Heart left ventricle (tissue), 13 donors: Measurements from ENCODE around the gene MINDY4.

Experiments used
- CTCF ChIP-seq, 12 donors: fragments of 200-600 bp; sonication (generic) in 4 of 12; IDR thresholded peaks; one replicate each; pipeline versions ENCODE4 v1.5.0 to v1.8.0; 2018 to 2022; ENCODE audit warnings: antibody characterized with exemption in 12 of 12, mild to moderate bottlenecking in 5 of 12
- POLR2A ChIP-seq, 2 donors: fragments of 450-650 bp; IDR thresholded peaks; one replicate each; pipeline ENCODE4 v1.6.1; 2017; ENCODE audit warnings: antibody characterized with exemption in 2 of 2, mild to moderate bottlenecking in 2 of 2, moderate library complexity in 2 of 2
- donor health status: ischemic (EF 13 %, LVEDD 7.1; RV severe dilation, severe dysfunction).
- donor health status: DM: no; HTN: yes; CAD: no.
- donor health status: DM: no; HTN: no; CAD: no.
- donor health status: ischemic (EF 25% LVEDD 6.9; RV normal size, moderate dysfunction).
- donor health status: ischemic (EF 25% LVEDD 5.7; RV mildly dilated, moderate dysfunction).
- donor health status: ischemic (EF 35%, LVEDD 5.7; RV mildly dilated, moderate dysfunction).
- donor health status: nonischemic (EF 11% LVEDD 7.7; RV severe dilation, severe dysfunction).
- donor health status: DM: yes; HTN: yes; CAD: no.
- donor health status: PGD.
- donor health status: ischemic (EF 29% LVEDD 5.4; RV normal size, mild dysfunction).
- donor health status: nonischemic (EF 23%, LVEDD 6.1; RV moderate dilation, normal function).

GRCh38 chr7:30815388-30815854 is 44.2 kb downstream of the MINDY4 start:
- no peak for TF ChIP-seq CTCF (IDR thresholded peaks at IDR 0.05)
- no peak for TF ChIP-seq POLR2A (IDR thresholded peaks at IDR 0.05)
